HCT116 (cell line): Measurements from ENCODE around the gene HOMER3. TPM values are rescaled to one million over a fixed set of nuclear protein-coding genes. Genes with fewer than 3 reads are reported as not detected.

Experiments
- ATAC-seq: fragments of 200-7000 bp; cut with Tn5 transposase; 2 replicates; pipeline ENCODE4 v1.9.1; 2020; ENCODE audit warnings: mild to moderate bottlenecking, moderate library complexity
- BruUV-seq: library from RNA; stranded (reverse); fragments of 400-500 nt; replicated peaks from 2 replicates; lab custom pipeline; 2021; lab: Mats Ljungman, UMichigan
- CTCF ChIA-PET: fragments of 300-600 bp; sonication (Branson Sonifier 250); formaldehyde crosslinking; loops from one replicate; lab custom pipeline; 2021; ENCODE audit warnings: antibody characterized with exemption; lab: Charles Lee
- POLR2A ChIA-PET: fragments of 300-600, 350-600 bp; sonication (Branson Sonifier 250); formaldehyde crosslinking; loops from one replicate; lab custom pipeline; 2021; ENCODE audit warnings: antibody characterized with exemption; lab: Charles Lee
- RAD21 ChIA-PET, 2 experiments: fragments of 300-600 bp; sonication (Branson Sonifier 250); formaldehyde crosslinking; loops; one replicate each; lab custom pipeline; 2023; ENCODE audit warnings: low total read pairs in 2 of 2; ENCODE audit not compliant: uncharacterized antibody in 2 of 2, unreplicated experiment in 2 of 2, low non-redundant PET in 1 of 2; lab: Charles Lee
- DNase-seq: peaks from one replicate; pipeline ENCODE4 v3.0.0-alpha.2; 2010; ENCODE audit warnings: low read depth, low spot score
- H2AFZ ChIP-seq: fragments of 200-600 bp; shearing (Covaris generic), sonication (generic); 2 replicates; pipeline ENCODE4 v1.6.1; 2017; ENCODE audit warnings: low read depth, mixed run types, mixed read lengths, antibody characterized with exemption, low read length; ENCODE audit not compliant: poor library complexity, severe bottlenecking
- H3K27ac ChIP-seq: 2 replicates; pipeline ENCODE4 v1.5.1; 2012; ENCODE audit warnings: low read depth, low read length
- H3K27me3 ChIP-seq: fragments of 200-600 bp; sonication (generic); 2 replicates; pipeline ENCODE4 v1.6.1; 2016; ENCODE audit warnings: mixed run types, low read length, mixed read lengths; ENCODE audit not compliant: insufficient read depth
- H3K36me3 ChIP-seq, 2 experiments: fragments of 200-500 bp in 1 of 2; fragments of 200-600 bp in 1 of 2; sonication (Bioruptor generic) in 1 of 2; sonication (generic) in 1 of 2; 2 replicates each; pipeline versions ENCODE4 v1.5.1 to v1.6.1; 2014 to 2016; ENCODE audit warnings: low read length in 2 of 2, inconsistent platforms in 1 of 2, mixed read lengths in 1 of 2, mixed run types in 1 of 2; ENCODE audit not compliant: insufficient read depth in 2 of 2, control insufficient read depth in 1 of 2
- H3K4me1 ChIP-seq, 2 experiments: fragments of 200-600 bp in 1 of 2; sonication (generic) in 1 of 2; 2 replicates each; pipeline versions ENCODE4 v1.5.1 to v1.6.1; 2012 to 2017; ENCODE audit warnings: low read length in 2 of 2, inconsistent platforms in 1 of 2, mild to moderate bottlenecking in 1 of 2, mixed read lengths in 1 of 2, mixed run types in 1 of 2, moderate library complexity in 1 of 2; ENCODE audit not compliant: insufficient read depth in 2 of 2, control insufficient read depth in 1 of 2
- H3K4me2 ChIP-seq: fragments of 200-600 bp; sonication (generic); 2 replicates; pipeline ENCODE4 v1.6.1; 2017; ENCODE audit warnings: mixed run types, low read length, mixed read lengths
- H3K4me3 ChIP-seq, 2 experiments: fragments of 200-600 bp in 1 of 2; sonication (generic) in 1 of 2; replicated peaks in 1 of 2; 2 replicates each; pipeline ENCODE4 v1.5.1; 2011 to 2016; ENCODE audit warnings: low read length in 2 of 2, control low read depth in 1 of 2, low read depth in 1 of 2, mild to moderate bottlenecking in 1 of 2, mixed read lengths in 1 of 2, mixed run types in 1 of 2
- H3K79me2 ChIP-seq: fragments of 200-600 bp; sonication (generic); 2 replicates; pipeline ENCODE4 v1.6.1; 2017; ENCODE audit warnings: mild to moderate bottlenecking, mixed run types, low read length, moderate library complexity, mixed read lengths; ENCODE audit not compliant: insufficient read depth
- H3K9ac ChIP-seq: fragments of 200-600 bp; sonication (generic); 2 replicates; pipeline ENCODE4 v1.6.1; 2016; ENCODE audit warnings: low read length, mixed read lengths
- H3K9me2 ChIP-seq: fragments of 200-600 bp; sonication (generic), shearing (Covaris generic); 2 replicates; pipeline ENCODE4 v1.6.1; 2017; ENCODE audit warnings: mixed run types, mild to moderate bottlenecking, moderate library complexity; ENCODE audit not compliant: insufficient read depth
- H3K9me3 ChIP-seq, 2 experiments: fragments of 200-500 bp in 1 of 2; fragments of 200-600 bp in 1 of 2; sonication (Bioruptor generic) in 1 of 2; sonication (generic) in 1 of 2; 2 replicates each; pipeline ENCODE4 v1.6.1; 2014 to 2017; ENCODE audit warnings: low read length in 2 of 2, mixed read lengths in 2 of 2, inconsistent platforms in 1 of 2, low read depth in 1 of 2, mild to moderate bottlenecking in 1 of 2, mixed run types in 1 of 2, moderate library complexity in 1 of 2; ENCODE audit not compliant: control insufficient read depth in 1 of 2, insufficient read depth in 1 of 2
- H4K20me1 ChIP-seq: fragments of 200-600 bp; sonication (generic), shearing (Covaris generic); 2 replicates; pipeline ENCODE4 v1.6.1; 2017; ENCODE audit warnings: mixed run types, mild to moderate bottlenecking, moderate library complexity; ENCODE audit not compliant: insufficient read depth
- ATF3 ChIP-seq: IDR thresholded peaks from 2 replicates; pipeline ENCODE4 v1.6.1; 2012
- CBX3 ChIP-seq: IDR thresholded peaks from 2 replicates; pipeline ENCODE4 v1.6.1; 2012; ENCODE audit warnings: low read depth
- CEBPB ChIP-seq: IDR thresholded peaks from 2 replicates; pipeline ENCODE4 v1.6.1; 2012; ENCODE audit warnings: low read depth
- CTCF ChIP-seq, 3 experiments: fragments of 200-600 bp in 1 of 3; sonication (generic) in 1 of 3; IDR thresholded peaks in 2 of 3; conservative IDR thresholded peaks in 1 of 3; 2 replicates each; pipeline ENCODE4 v1.5.1; 2012 to 2017; ENCODE audit warnings: low read depth in 2 of 3, low read length in 2 of 3, antibody characterized with exemption in 1 of 3, borderline replicate concordance in 1 of 3, control low read depth in 1 of 3, mild to moderate bottlenecking in 1 of 3, mixed read lengths in 1 of 3, mixed run types in 1 of 3, moderate library complexity in 1 of 3; ENCODE audit not compliant: insufficient read depth in 1 of 3
- EGR1 ChIP-seq: IDR thresholded peaks from 2 replicates; pipeline ENCODE4 v1.6.1; 2012; ENCODE audit warnings: low read depth
- FOSL1 ChIP-seq: IDR thresholded peaks from 2 replicates; pipeline ENCODE4 v1.6.1; 2012; ENCODE audit warnings: low read depth
- MAX ChIP-seq: IDR thresholded peaks from 2 replicates; pipeline ENCODE4 v1.6.1; 2012
- SIN3A ChIP-seq: IDR thresholded peaks from 2 replicates; pipeline ENCODE4 v1.6.1; 2012; ENCODE audit warnings: low read depth
- SP1 ChIP-seq: IDR thresholded peaks from 2 replicates; pipeline ENCODE4 v1.6.1; 2012; ENCODE audit warnings: low read depth
- SRF ChIP-seq: IDR thresholded peaks from 2 replicates; pipeline ENCODE4 v1.6.1; 2012; ENCODE audit warnings: low read depth
- TCF7L2 ChIP-seq: IDR thresholded peaks from 2 replicates; pipeline ENCODE4 v1.7.0; 2011; ENCODE audit warnings: borderline replicate concordance, inconsistent platforms; ENCODE audit not compliant: insufficient read depth, insufficient read length; ENCODE audit errors: extremely low read depth
- YY1 ChIP-seq: IDR thresholded peaks from 2 replicates; pipeline ENCODE4 v1.6.1; 2011; ENCODE audit warnings: low read length, low read depth, moderate library complexity, mild to moderate bottlenecking; ENCODE audit not compliant: insufficient replicate concordance; ENCODE audit errors: extremely low read depth
- ZBTB33 ChIP-seq: IDR thresholded peaks from 2 replicates; pipeline ENCODE4 v1.6.1; 2011; ENCODE audit warnings: mild to moderate bottlenecking, low read length, moderate library complexity; ENCODE audit not compliant: insufficient replicate concordance; ENCODE audit errors: extremely low read depth
- ZFX ChIP-seq: fragments of 450-650 bp; IDR thresholded peaks from 2 replicates; pipeline ENCODE4 v1.6.1; 2017
- ZNF274 ChIP-seq: fragments of 200-500 bp; sonication (Bioruptor generic); IDR thresholded peaks from 2 replicates; pipeline ENCODE4 v1.6.1; 2014; ENCODE audit warnings: mild to moderate bottlenecking, low read depth, low read length, inconsistent platforms
- intact Hi-C: fragments of 100-400 bp; cut with micrococcal nuclease; formaldehyde crosslinking; loops from 2 replicates; pipeline ENCODE4 v1.10.0; 2022
- total RNA-seq: library from RNA; stranded (reverse); gene quantifications from one replicate; pipeline ENCODE4 v1.2.1, GENCODE V29; 2021; ENCODE audit not compliant: unreplicated experiment

HOMER3 gene
- total RNA-seq, 1 experiment from 2014 or later = 45.2 TPM

GRCh38 chr19:18967358-18968146 lies 26.5 kb upstream of the HOMER3 start (continued):
- TF ChIP-seq TCF7L2 = no peak
- TF ChIP-seq, all 23 proteins: peak for 0

GRCh38 chr19:18966307-18966706 lies 25.3 kb upstream of the HOMER3 start:
- DNase-seq (no peak), ATAC-seq (no peak)
- H3K4me3 ChIP-seq = no peak overlapping the region
- BruUV-seq = no TSS peak
- H3K27me3 ChIP-seq = no peaks in the 10 kb centered on the region
- no peaks in the 10 kb centered on the region for H3K9me3 ChIP-seq
- H2AFZ ChIP-seq = no peak overlapping the region
- no peak overlapping the region for H3K27ac ChIP-seq
- H3K36me3 ChIP-seq = no peaks in the 10 kb centered on the region
- ChIA-PET POLR2A (no interaction called here), RAD21 (interaction anchor here in 1 of 2 experiments (0.7 kb wide), 1 partner anchor 328 kb away, joined by 4 read pairs; no protein-coding TSS in a partner anchor), CTCF (interaction anchor here (1.2 kb wide), 1 partner anchor 578 kb away, joined by 4 read pairs; no protein-coding TSS in a partner anchor)
- no peak overlapping the region for H3K4me2 ChIP-seq
- H3K4me1 ChIP-seq = peaks cover 33 to 34% of the 10 kb centered on the region in 2 experiments
- intact Hi-C loops = no loop called here
- H3K79me2 ChIP-seq = no peaks in the 10 kb centered on the region
- H4K20me1 ChIP-seq = no peaks in the 10 kb centered on the region
- TF ChIP-seq EGR1 = no peak
- TF ChIP-seq SRF = no peak
- TF ChIP-seq CBX3 = no peak
- no peak for TF ChIP-seq ZNF274
- TF ChIP-seq ZFX = no peak
- no peak for TF ChIP-seq SP1
- TF ChIP-seq SIN3A = no peak
- TF ChIP-seq MAX = no peak
- no peak for TF ChIP-seq TCF7L2
- TF ChIP-seq FOSL1 = no peak
- no peak for TF ChIP-seq CEBPB
- TF ChIP-seq ATF3 = no peak
- TF ChIP-seq YY1 = no peak
- TF ChIP-seq CTCF (IDR thresholded peaks at IDR 0.05 in 2 of 3, conservative IDR thresholded peaks at IDR 0.05 in 1 of 3; ENCODE audit: borderline replicate concordance in 1 of 3, insufficient read depth in 1 of 3, low read depth in 2 of 3, low read length in 2 of 3) = no peak
- TF ChIP-seq ZBTB33 = no peak
- no peaks in the 10 kb centered on the region for H3K9me2 ChIP-seq
- H3K9ac ChIP-seq = no peak overlapping the region
